ENCODE data around the gene KCNC1. TPM values are rescaled to one million over a fixed set of nuclear protein-coding genes. Genes with fewer than 3 reads are reported as not detected.

Gene KCNC1
- total and polyA plus RNA-seq, 2 of the 4 experiments (the other 2 are of a cell fraction): 0.03 TPM; not detected in 1

DNA sequence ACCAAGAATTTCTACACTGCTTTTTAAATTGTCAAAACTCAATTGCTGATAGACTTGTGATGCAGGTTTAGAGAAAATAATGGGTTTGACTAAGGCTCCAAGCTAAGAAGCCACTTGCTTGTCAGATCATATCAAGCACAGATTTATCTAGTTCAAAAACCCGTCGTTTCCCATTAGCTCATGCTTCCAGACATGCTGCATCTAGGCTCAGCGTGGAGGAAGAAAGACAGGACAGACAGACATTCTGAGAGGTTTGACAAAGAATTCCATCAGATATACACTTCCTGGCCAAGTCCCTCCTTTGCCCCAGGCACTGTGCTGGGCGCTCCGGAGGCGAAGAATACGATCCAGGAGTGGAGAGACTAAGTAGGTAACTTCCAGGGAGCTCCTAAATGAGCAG, 76.8 kb downstream of the KCNC1 start:
- H3K4me1 ChIP-seq (ENCODE audit: control insufficient read depth, insufficient read depth, low read length): peaks cover 13% of the 10 kb centered on the region
- H3K4me2 ChIP-seq (ENCODE audit: low read depth, low read length): no peak overlapping the region
- no peaks in the 10 kb centered on the region for H3K79me1 ChIP-seq (ENCODE audit: low read depth in 1 of 2, low read length in 2 of 2)
- H3K27me3 ChIP-seq (ENCODE audit: control insufficient read depth, insufficient read depth, low read length): no peaks in the 10 kb centered on the region
- no peak overlapping the region for H3K9ac ChIP-seq (ENCODE audit: low read depth, low read length)
- no peak overlapping the region for H3K56ac ChIP-seq (ENCODE audit: extremely low read depth, insufficient read depth, low read length)
- H2AK9ac ChIP-seq (replicated peaks; ENCODE audit: low read depth, low read length, poor library complexity): no peak overlapping the region
- H3K36me3 ChIP-seq (ENCODE audit: control insufficient read depth, insufficient read depth, low read length): no peaks in the 10 kb centered on the region
- POLR2A ChIA-PET (ENCODE audit: unreplicated experiment): no interaction called here
- no peak for DNase-seq
- H2AFZ ChIP-seq (replicated peaks; ENCODE audit: low read length, poor library complexity): no peak overlapping the region
- no peak overlapping the region for H2AK5ac ChIP-seq (ENCODE audit: low read depth, low read length)
- no peak overlapping the region for H2BK15ac ChIP-seq (ENCODE audit: low read depth, low read length)
- no peak overlapping the region for H3K4ac ChIP-seq (ENCODE audit: low read depth, low read length)
- no peak overlapping the region for H2BK120ac ChIP-seq (ENCODE audit: low read depth, low read length)
- H3K9me1 ChIP-seq (ENCODE audit: insufficient read depth, low read length): peaks cover 3% of the 10 kb centered on the region; the same call in 1 of the 2 replicates
- CTCF ChIA-PET: no interaction called here
- no CpG with 5 or more reads among the region's 7 CpGs for WGBS, 2 experiments (ENCODE audit: extremely low coverage in 2 of 2, insufficient read length in 1 of 2)
- no peak overlapping the region for H2BK5ac ChIP-seq (ENCODE audit: low read depth, low read length, poor library complexity, severe bottlenecking)
- intact Hi-C loops (cut with micrococcal nuclease): no loop called here
- H3K23ac ChIP-seq (ENCODE audit: low read depth, low read length): no peak overlapping the region
- H4K8ac ChIP-seq (ENCODE audit: low read depth in 2 of 2, low read length in 2 of 2): no peak overlapping the region
- no peak overlapping the region for H3K14ac ChIP-seq (replicated peaks; ENCODE audit: low read depth, low read length)
- H4K91ac ChIP-seq (ENCODE audit: insufficient read depth, low read depth, low read length): no peak overlapping the region
- H2BK20ac ChIP-seq (ENCODE audit: low read depth, low read length): no peak overlapping the region
- dilution Hi-C loops (cut with HindIII; ENCODE audit: low sequenced_read_pairs, unreplicated experiment): no loop called here
- H3K18ac ChIP-seq (ENCODE audit: low read depth, low read length): no peak overlapping the region
- TF ChIP-seq CEBPB (IDR thresholded peaks at IDR 0.05; ENCODE audit: low read depth, low read length): no peak
- TF ChIP-seq MAFK (IDR thresholded peaks at IDR 0.05; ENCODE audit: low read depth, low read length): no peak
- no peak for TF ChIP-seq MXI1 (IDR thresholded peaks at IDR 0.05; ENCODE audit: borderline replicate concordance, low read depth, low read length)
- TF ChIP-seq, protein P1, sequence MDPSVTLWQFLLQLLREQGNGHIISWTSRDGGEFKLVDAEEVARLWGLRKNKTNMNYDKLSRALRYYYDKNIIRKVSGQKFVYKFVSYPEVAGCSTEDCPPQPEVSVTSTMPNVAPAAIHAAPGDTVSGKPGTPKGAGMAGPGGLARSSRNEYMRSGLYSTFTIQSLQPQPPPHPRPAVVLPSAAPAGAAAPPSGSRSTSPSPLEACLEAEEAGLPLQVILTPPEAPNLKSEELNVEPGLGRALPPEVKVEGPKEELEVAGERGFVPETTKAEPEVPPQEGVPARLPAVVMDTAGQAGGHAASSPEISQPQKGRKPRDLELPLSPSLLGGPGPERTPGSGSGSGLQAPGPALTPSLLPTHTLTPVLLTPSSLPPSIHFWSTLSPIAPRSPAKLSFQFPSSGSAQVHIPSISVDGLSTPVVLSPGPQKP (IDR thresholded peaks at IDR 0.05; ENCODE audit: borderline replicate concordance, low read depth, low read length): no peak
- no peak for TF ChIP-seq CTCF (conservative IDR thresholded peaks at IDR 0.05; ENCODE audit: low read depth, low read length)
- TF ChIP-seq FOS (IDR thresholded peaks at IDR 0.05; ENCODE audit: low read depth, low read length): no peak
- TF ChIP-seq MAZ (IDR thresholded peaks at IDR 0.05; ENCODE audit: borderline replicate concordance, low read depth, low read length): no peak
- TF ChIP-seq POLR2A (IDR thresholded peaks at IDR 0.05; ENCODE audit: low read depth, low read length): no peak
- no peak for TF ChIP-seq RFX5 (IDR thresholded peaks at IDR 0.05; ENCODE audit: low read depth, low read length)
- no peak for TF ChIP-seq CHD1 (IDR thresholded peaks at IDR 0.05; ENCODE audit: low read depth, low read length)
- no peak for TF ChIP-seq SMC3 (IDR thresholded peaks at IDR 0.05; ENCODE audit: low read depth, low read length)
- no peak for TF ChIP-seq RAD21 (IDR thresholded peaks at IDR 0.05; ENCODE audit: low read length)
- in situ Hi-C loops (cut with MboI; ENCODE audit: low sequenced_read_pairs): no loop called here
- no TSS peak for BruUV-seq (replicated peaks)
- H3K27ac ChIP-seq (ENCODE audit: insufficient read depth, low read length): no peak overlapping the region
- no peak overlapping the region for H4K5ac ChIP-seq (ENCODE audit: low read depth, low read length)
- ATAC-seq (ENCODE audit: low read depth): no peak
- H3K4me3 ChIP-seq (ENCODE audit: insufficient read depth, low read depth, low read length): no peak overlapping the region
- no peaks in the 10 kb centered on the region for H3K9me3 ChIP-seq (ENCODE audit: control insufficient read depth, insufficient read depth, low read length)
- no peaks in the 10 kb centered on the region for H4K20me1 ChIP-seq (ENCODE audit: insufficient read depth, low read length)
